OCI-M2 (cell line): ENCODE measurements around the gene DNAJC13.

Experiments used
- DNase-seq: peaks from one replicate; lab custom pipeline; 2025; ENCODE audit not compliant: unreplicated experiment; lab: John Stamatoyannopoulos, UW

Gene DNAJC13

GRCh38 chr3:132404276-132404675 is 13.0 kb upstream of the DNAJC13 start:
- no peak for DNase-seq

GRCh38 chr3:132405188-132405587 is 12.1 kb upstream of the DNAJC13 start:
- DNase-seq, result no peak

GRCh38 chr3:132405609-132406299 is 11.5 kb upstream of the DNAJC13 start:
- no peak for DNase-seq

- DNase-seq, result no peak
These were observed 10.7 kb upstream of the DNAJC13 start for GRCh38 chr3:132406587-132406986.

- DNase-seq, result no peak
These were observed 10.3 kb upstream of the DNAJC13 start for GRCh38 chr3:132407025-132407424.

- no peak for DNase-seq
These were observed 2.5 kb upstream of the DNAJC13 start for GRCh38 chr3:132414841-132415240.

- no peak for DNase-seq
These were observed 1.1 kb upstream of the DNAJC13 start for GRCh38 chr3:132416161-132416560.

GRCh38 chr3:132417695-132418411 is 551 bp downstream of the DNAJC13 start:
- DNase-seq, result no peak

GRCh38 chr3:132418916-132419315 is 1.6 kb downstream of the DNAJC13 start:
- no peak for DNase-seq

GRCh38 chr3:132421832-132422231 is 4.5 kb downstream of the DNAJC13 start:
- no peak for DNase-seq

GRCh38 chr3:132422531-132422930 is 5.2 kb downstream of the DNAJC13 start:
- no peak for DNase-seq

GRCh38 chr3:132432639-132433038 is 15.3 kb downstream of the DNAJC13 start:
- no peak for DNase-seq

- DNase-seq, result no peak
These were observed 15.8 kb downstream of the DNAJC13 start for GRCh38 chr3:132433121-132433520.

GRCh38 chr3:132435224-132435910 is 18.1 kb downstream of the DNAJC13 start:
- DNase-seq, result no peak

- DNase-seq, result no peak
These were observed 18.7 kb downstream of the DNAJC13 start for GRCh38 chr3:132435911-132436425.

- no peak for DNase-seq
These were observed 26.1 kb downstream of the DNAJC13 start for GRCh38 chr3:132443421-132443820.

GRCh38 chr3:132444383-132444782 is 27.1 kb downstream of the DNAJC13 start:
- no peak for DNase-seq

- no peak for DNase-seq
These were observed 28.5 kb downstream of the DNAJC13 start for GRCh38 chr3:132445817-132446216.

GRCh38 chr3:132448216-132448961 is 31.1 kb downstream of the DNAJC13 start:
- no peak for DNase-seq

GRCh38 chr3:132456136-132456535 is 38.8 kb downstream of the DNAJC13 start:
- no peak for DNase-seq

GRCh38 chr3:132456571-132456970 is 39.3 kb downstream of the DNAJC13 start:
- DNase-seq, result no peak
